Measurements from ENCODE around the gene DENND1B. TPM values are rescaled to one million over a fixed set of nuclear protein-coding genes. Genes with fewer than 3 reads are reported as not detected.
"Not testable (repeated sequence)": the region's sequence is repeated elsewhere in the genome, so short reads cannot be mapped to it uniquely, and the experiment has no call there.

The DENND1B gene
- total RNA-seq, 2 donors from 2014 or later, result 13.8 to 17.2 TPM

DNA sequence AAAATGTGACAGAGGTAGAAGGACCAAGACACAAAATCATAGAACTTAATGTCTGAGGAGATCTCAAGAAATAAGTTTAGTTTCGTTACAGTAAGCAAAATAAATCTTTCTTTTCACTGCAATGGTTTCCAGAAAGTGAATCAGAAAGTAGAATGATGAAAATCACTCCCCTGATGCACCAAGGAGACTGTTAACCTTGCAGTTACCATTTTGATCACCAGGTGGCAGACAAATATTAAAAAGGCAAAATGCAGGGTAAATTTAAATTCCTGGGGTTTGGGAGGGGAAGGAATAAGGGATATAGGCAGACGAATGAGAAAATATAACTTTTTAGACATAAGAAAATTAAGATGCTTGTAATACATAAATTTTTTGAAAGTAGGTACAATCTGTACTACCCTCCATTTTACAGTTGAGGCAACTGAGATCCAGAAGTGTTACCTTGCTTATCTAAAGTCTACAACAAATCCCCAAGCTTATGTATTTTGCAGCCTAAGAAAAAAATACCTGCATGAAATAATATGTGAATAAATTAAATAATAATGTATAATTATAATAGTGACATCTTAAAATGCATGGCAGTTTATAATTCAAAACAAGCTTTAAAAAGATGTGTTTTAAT is 254.1 kb downstream of the DENND1B start:
- intact Hi-C loops (cut with DNase I), result no loop called here

DNA sequence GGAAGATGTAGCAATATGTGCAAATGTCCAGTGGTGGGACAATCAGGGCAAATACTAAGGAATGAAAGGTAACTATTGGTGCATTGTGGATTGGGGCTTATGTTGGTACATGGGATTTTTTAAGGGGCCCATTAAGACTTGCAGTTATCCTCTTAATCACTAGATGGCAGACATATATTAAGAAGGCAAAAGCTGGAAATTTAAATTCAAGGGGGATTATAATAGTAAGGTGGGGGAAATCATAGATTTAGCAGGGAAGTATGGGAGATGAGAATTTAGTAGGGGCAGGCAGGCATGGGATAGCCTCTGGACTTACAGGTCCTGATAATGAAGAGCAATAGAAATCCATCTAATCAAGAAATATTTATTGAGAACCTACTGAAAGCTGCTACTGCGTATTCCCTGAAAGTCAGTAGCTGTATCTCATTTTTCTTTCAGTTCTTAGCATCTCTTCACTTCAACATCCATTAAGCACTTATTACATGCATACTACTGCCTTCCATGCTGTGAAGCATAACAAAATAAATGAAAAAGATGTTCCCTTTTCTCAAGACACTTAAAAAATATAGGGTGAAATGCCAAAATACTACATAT is 255.4 kb downstream of the DENND1B start:
- intact Hi-C loops (cut with DNase I), result no loop called here
- no peak for DNase-seq (ENCODE audit: low spot score)

More for the DNA sequence above, 254.1 kb downstream of the DENND1B start:
- DNase-seq (ENCODE audit: low spot score), result no peak

DNA sequence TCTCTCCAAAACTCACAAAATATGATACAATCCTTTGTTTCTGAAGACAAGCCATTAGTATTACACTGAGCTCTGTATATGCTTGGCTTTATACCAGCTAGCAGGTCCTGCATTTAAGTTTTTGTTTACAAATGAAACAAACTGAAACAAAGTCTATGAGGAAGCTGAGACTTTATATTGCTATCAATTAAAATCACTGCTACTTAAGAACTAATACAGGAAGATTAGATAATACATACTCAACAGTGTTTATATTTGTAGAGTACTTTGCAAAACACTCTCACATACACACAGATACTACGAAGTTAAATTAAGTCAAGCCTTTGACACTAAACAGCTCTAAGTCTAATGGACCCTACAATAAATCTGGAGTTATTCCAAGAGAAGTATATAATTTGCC is 259.9 kb downstream of the DENND1B start:
- no peak for DNase-seq (ENCODE audit: low spot score)

DNA sequence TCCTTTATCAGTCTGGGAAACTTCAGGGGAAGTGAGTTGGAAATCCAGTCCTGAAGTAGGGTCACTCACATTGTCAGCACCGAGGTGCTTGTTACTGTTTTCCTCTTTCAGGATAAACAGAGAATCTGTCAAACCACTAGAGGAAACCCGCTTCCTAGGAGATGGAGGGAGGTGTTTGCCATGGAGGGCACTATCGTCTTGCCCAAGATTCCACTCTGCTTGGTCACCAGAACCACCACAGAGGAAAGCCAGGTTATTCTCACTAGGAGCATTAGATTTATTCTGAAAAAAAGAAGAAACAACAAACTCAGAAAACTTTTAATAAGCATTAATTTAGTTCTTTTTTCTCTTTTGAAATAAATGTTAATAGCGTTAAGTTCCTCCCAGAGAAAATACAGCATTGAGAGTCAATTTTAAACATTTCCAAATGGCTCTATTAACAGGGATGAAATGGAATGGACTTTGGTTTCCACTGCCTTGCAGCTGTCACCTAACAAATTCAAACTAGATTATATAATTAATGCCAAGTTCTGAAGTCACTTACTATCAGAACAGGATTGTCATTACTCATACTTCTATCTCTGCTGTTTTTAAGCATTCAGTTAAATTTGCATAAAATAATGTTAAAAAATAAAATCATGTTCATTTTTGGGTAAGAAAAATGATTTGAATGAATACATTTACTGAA is 264.4 kb downstream of the DENND1B start:
- intact Hi-C loops (cut with DNase I), result no loop called here
- DNase-seq (ENCODE audit: low spot score), result no peak

More for the DNA sequence above, 259.9 kb downstream of the DENND1B start:
- intact Hi-C loops (cut with DNase I), result no loop called here

DNA sequence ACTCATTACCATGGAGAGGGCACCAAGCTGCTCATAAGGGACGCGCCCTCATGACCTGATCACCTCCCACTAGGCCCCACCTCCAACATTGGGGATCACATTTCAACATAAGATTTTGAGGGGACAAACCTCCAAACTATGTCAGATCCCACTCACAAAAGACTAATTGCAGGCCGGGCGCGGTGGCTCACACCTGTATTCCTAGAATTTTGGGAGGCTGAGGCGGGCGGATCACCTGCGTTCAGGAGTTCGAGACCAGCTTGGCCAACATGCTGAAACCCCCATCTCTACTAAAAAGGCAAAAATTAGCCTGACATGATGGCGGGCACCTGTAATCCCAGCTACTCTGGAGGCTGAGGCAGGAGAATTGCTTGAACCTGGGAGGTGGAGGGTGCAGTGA is 278.6 kb downstream of the DENND1B start:
- no peak for DNase-seq (ENCODE audit: low spot score)

DNA sequence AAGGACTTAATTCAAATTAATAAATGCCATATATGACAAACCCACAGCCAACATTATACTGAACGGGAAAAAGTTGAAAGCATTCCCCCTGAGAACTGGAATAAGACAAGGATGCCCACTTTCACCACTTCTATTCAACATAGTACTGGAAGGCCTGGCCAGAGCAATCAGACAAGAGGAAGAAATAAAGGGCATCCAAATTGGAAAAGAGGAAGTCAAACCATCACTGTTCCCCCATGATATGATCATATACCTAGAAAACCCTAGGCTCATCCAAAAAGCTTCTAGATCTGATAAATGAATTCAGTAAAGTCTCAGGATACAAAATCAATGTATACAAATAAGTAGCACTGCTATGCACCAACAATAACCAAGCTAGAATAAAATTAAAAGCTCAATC is 283.8 kb downstream of the DENND1B start:
- DNase-seq (ENCODE audit: low spot score); intact Hi-C loops (cut with DNase I): not testable (repeated sequence)

More for the DNA sequence above, 278.6 kb downstream of the DENND1B start:
- intact Hi-C loops (cut with DNase I), result no loop called here

DNA sequence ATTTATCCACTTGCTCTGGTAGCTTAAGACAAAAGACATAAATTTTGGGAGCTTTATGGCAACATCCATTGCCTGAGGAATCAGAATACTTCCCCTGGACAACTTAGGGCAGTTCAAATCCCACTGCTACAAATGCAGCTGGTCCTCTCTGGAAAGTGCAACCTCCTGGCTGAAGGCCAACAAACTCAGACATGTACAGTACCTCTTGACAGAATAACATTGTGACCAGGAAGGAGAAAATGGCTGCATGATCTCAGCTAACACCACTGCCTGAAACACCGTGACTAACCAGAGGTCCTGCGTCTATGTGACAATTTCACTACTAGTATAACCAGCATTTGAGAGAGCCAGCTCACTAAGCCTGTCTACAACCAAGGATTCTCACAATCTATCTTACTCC is 288.3 kb downstream of the DENND1B start:
- no peak for DNase-seq (ENCODE audit: low spot score)
- intact Hi-C loops (cut with DNase I), result no loop called here

DNA sequence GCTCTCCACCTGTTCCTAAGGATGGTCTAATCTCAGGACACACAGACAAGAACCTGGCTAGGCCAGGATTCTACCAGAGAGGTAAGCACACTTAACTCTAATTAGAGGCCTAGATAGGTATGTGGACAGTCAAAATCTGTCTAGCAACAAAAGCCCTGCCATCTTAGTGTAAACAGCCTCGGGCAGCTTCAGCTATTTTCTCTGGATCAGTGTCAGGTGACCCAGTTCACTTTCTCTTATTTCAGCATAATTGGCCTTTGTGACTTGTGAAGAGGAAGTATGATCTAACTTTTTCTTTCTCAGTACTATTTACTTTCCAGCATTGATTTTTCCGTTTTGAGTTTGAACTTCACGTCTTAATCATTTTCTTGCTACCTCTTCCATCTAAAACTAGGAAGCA is 289.5 kb downstream of the DENND1B start:
- intact Hi-C loops (cut with DNase I), result no loop called here
- DNase-seq (ENCODE audit: low spot score), result no peak

DNA sequence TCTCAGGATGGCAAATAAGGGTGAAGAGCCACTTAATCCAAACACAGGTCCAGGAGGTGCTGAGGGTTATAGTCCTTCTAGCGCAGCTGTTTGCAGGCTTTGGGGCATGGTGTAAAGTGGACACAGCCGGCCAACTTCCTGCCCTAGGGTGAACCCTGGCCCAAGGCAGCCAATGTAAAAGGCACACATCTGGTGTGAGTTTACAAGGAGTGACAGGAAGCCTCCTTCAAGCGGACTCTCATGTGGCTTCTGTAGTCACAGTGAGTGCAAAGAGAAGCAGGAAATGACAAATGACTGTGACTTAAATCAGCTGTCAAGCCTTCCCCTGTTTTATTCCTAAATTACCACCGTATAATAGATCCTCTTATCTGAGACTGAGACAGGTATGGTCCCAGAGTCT is 294.2 kb downstream of the DENND1B start:
- intact Hi-C loops (cut with DNase I), result no loop called here
- DNase-seq (ENCODE audit: low spot score), result no peak

DNA sequence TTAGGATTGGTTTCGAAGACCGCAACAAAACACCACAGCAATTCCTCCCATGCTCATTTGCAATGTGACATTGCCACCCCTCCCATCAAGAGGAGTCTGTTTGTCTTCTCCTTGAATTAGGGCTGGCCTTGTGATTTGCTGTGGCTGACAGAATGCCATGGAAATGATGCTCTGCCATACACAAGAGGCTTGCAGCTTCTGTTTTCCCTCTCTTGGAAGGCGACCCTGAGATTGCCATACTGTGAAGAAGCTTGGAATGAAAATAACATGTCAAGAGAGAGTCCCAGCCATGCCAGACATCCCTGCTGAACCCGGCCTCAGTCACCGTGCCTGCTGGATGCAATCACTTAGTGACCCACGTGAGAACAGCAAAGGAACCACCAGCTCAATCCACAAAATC is 294.8 kb downstream of the DENND1B start:
- intact Hi-C loops (cut with DNase I), result no loop called here
- no peak for DNase-seq (ENCODE audit: low spot score)

DNA sequence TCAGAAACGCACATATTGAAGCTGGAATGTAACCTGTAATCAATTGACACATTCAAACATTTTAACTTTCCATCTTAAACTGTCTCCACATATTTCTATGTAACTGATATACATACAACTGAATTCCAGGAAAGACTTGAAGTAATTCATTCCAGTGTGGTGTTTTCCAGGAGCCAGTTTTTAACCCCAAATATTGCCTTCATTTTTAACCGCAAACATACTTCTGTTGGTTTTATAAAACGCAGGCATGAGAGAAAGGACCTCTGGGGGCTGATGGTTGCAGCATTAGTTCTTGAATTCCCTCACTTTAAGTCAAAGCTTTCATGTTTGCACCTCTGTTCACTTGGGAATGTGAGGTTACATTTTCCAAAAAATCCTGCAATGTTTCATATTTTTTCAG is 303.1 kb downstream of the DENND1B start:
- DNase-seq (ENCODE audit: low spot score), result no peak
- intact Hi-C loops (cut with DNase I), result no loop called here

DNA sequence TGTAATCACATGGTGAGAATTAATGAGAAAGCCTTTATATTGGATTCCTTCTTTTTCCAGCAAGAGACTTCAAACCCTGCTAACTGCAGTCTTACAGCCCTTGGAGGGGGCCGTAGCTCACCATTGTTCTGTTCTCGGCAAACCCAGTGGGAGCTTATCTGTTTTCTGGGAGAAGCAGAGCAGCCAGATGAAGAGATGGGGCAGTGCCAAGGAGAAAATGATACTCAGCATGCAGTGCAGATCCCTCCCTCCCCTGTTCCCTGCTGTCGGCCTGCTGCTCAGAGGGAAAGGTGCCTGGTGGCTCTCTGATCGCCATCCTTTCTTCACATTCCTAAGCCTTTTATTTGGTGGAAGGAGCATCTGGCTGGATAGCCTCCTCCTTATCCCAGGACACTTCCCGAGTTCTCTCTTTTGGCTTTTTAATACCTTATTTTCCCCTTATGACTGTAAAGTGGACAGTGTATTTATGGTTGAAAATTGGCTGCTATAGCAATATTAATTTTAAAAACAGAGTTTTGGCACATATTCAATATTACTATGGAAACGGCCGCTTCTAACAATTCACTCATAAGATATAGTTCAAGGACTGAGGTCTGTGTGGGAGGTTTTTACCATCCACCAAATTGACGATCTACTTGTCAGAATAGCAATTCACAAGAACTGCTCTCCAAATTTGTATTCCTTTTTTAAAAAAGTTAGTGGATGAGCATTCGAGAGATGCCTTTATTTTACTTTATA is 303.9 kb downstream of the DENND1B start:
- intact Hi-C loops (cut with DNase I), result no loop called here
- no peak for DNase-seq (ENCODE audit: low spot score)

DNA sequence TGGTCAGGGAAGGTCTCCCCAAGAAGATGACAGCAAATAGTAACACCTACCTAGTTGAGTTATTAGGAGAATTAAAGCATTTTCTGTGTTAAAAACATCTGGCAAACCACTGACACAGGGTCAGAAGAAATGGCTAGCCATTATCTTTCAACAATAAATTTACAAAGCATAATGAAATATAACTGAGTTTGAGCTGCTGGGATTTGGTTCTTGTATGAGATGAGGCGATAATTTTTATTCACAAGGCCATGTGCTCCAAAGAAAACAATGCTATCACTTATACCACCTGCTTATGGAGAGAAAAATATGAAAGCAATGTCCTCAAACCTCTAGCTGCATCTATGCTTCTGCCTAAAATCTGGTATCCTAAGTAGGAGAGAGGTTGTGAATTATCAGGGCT is 304.9 kb downstream of the DENND1B start:
- no peak for DNase-seq (ENCODE audit: low spot score)
- intact Hi-C loops (cut with DNase I), result no loop called here

DNA sequence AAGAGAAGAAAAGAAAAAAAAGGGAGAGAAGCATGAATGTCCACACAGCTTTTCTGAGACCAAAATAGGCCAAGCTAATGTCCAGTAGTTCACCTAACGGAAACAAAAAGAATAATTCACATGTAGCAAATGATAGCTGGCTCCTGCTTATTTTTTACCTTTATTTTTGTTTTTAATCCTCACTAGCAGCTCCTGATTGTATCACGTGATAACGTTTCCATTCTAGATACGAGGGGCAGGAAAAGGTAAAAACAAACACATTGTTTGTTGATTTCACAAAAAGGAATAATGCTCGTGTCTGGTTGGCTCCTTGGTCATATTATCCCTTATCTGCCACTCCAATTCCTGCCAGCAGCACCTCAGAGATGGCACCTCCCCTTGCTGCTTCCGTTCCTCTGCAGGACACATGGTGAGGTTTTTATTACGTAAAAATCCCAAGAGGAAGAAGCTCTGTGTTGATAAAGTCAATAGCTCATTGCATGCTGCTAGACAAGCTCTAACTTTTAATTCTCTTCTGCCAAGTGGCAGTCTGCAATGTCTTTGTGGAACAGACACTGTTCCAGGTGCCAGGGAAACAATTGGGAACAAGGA is 305.6 kb downstream of the DENND1B start:
- no peak for DNase-seq (ENCODE audit: low spot score)
- intact Hi-C loops (cut with DNase I), result no loop called here

DNA sequence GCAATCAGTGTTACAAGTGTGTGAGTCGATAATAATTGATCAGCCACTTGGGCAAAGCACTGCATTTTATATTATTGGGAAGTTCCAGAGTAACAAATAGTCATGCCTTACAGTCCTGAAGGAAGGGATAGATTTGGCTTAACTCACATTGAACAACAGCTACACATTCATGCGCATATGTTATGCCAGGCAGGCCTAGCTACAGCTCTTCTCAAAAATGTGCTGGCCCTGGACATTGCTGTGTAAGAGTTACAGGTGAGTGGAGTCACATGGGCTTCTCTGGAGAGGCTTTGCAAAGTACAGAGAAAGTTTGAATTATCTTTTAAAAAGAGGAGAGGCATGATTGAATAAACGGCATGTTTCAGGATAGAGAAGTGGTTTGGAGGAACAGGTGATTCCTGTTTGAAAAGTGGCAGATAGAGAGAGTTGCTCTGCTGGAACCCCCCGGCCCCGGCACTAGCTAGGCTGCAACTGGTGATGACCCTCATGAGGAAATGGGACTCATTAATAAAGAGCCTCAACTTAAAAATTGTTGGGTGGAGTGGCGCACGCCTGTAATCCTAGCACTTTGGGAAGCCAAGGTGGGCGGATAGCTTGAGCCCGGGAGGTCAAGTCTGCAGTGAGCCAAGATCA is 306.6 kb downstream of the DENND1B start:
- DNase-seq (ENCODE audit: low spot score), result no peak
- intact Hi-C loops (cut with DNase I), result no loop called here

DNA sequence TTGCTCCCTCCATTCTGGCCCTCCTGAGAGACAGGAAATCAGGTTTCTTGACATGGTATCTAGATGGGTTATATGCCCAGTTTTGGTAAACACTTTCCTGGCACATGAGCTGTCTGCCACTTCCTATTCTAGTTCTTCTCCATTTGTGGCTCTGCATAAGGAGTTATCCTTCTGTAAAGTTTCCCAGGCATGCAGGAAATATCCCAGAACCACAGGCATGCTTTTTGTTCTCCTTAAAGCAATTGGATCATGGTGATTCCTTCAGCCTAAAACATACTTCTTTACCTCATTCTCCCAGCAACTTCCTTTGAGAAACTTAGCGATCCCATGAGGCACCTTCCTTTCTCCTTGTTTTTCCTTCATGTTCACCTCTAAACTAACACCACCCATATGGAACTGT is 307.4 kb downstream of the DENND1B start:
- no peak for DNase-seq (ENCODE audit: low spot score)
- intact Hi-C loops (cut with DNase I), result no loop called here

DNA sequence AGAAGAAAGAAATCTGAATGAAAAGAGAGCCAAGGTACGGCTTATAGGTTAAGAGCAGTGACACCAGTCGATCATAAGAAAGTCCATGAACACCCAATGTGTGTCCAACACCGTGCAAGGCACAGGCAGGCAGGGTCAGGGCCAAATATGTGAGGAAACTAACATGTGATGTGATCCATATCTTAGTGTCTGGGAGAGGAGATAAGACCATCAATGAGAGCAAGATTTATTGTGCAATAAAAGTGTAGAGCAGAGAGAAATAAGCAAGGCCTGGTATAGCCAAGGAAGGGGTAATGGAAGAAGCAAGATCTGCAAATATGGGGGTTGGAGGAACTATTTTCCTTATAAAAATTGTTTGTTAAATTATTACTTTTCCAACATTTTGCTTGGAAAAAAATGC is 308.5 kb downstream of the DENND1B start:
- no peak for DNase-seq (ENCODE audit: low spot score)

DNA sequence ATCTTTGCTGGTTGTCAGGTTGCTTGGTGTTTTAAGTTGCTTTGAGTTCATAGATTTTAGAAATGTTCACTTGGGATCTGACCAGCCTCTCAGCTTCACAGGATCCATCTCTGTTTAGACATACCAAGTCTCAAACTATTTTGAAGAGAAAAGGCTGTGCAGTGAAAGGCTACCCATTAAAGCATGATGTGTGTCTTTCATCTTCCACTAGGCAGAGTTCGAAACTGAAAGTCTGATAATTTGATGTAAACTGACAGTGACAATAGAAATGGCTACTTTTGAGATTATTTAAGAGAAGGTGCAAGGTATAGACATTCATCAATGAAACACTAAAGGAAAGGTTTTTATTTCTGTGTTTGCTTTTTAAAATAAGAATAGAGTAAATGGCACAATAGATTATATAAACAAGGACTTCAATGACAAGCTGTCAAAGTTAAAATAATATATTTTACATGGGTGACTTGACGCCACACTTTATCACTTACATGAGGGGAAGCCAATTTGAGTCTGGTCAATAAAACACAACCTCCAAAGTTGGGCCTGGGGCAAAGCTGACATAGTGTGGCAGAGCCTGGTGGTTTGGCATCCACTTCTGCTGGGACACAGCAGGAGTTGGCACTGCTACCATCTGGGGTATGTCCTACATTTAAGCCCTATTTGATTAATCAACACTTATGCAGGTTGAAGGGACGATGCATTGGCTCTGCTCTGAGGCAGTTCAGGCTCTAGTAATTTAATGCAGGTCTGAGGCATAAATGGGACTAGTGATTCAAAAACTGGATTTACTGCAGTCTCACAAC is 309.6 kb downstream of the DENND1B start:
- intact Hi-C loops (cut with DNase I), result no loop called here
- DNase-seq (ENCODE audit: low spot score), result no peak

More for the DNA sequence above, 308.5 kb downstream of the DENND1B start:
- intact Hi-C loops (cut with DNase I), result no loop called here

DNA sequence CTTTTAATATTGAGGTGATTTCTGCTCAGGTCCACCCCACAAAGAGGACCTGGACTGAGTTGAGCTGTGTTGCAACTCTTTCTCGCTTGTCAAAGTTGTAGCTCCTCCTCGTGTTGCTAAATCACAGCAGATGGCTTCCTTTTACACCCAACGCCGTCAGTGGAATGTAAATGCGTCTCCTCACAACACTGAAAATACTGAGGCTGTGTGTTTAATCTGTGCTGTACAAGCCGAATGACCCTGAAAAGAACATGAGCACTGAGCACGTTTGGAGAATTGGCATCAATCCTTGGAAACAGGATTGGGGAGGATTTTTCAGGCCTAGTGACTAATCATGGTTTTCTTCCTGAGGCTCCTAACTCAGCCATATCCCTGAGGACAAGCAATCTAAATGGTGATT is 311.2 kb downstream of the DENND1B start:
- intact Hi-C loops (cut with DNase I), result no loop called here
- DNase-seq (ENCODE audit: low spot score), result no peak

Measured in posterior vena cava (tissue), 2 donors.